ENCODE data around the gene C1GALT1.
A peak's percentile ranks its signal among the peaks of the same experiment; 100 is the strongest.
"Not testable (repeated sequence)": the region's sequence is repeated elsewhere in the genome, so short reads cannot be mapped to it uniquely, and the experiment has no call there.

Gene C1GALT1

GRCh38 chr7:7182156-7183060 lies at the start of gene C1GALT1:
Gene C1GALT1 (plus strand): TSS chr7:7182544. CDS start chr7:7234320, 51,776 bp downstream.
- peak; percentile 98 for DNase-seq

DNA sequence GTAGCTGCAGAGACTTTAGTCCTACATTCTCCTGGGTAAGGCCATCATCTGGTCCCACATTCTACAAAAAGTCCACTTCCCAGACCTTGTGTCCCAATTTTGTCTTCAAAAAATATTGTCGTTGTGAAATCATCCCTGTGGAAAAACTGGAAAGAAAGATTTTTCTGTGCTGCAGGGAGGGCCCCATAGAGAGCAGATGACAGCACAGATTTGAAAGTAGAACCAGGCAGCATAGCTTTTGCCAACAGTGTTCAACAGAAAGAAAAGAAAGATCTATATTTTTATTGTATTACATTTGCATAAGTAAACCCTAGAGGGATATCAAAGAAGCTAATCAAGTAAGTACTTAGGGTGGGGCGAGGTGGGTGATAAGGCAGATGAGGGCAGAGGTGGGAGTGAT lies 48.3 kb upstream of the C1GALT1 start:
- no peak for DNase-seq

DNA sequence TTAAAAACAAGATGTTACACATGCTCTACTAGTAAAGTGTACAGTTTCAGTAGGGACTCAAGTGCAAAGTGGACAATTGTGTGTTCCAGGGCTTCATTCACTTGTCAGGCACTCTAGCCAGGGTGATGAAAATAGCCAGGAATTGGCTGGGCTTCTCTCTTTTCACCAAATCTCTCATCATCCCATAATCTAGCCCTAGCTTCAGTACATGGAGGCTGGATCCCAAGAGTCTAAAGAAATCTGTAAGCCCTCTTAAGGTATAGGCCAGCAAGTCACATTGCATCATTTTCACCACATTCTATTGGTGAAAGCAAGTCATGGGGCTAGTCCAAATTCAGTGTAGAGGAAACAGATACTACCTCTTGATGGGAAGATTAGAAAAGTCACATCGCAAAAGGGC lies 47.3 kb upstream of the C1GALT1 start:
- no peak for DNase-seq

GRCh38 chr7:7135924-7136323 lies 46.4 kb upstream of the C1GALT1 start:
- DNase-seq, result not testable (repeated sequence)

- DNase-seq, result peak; percentile 45
Measured at GRCh38 chr7:7136466-7137381, 45.6 kb upstream of the C1GALT1 start.

DNA sequence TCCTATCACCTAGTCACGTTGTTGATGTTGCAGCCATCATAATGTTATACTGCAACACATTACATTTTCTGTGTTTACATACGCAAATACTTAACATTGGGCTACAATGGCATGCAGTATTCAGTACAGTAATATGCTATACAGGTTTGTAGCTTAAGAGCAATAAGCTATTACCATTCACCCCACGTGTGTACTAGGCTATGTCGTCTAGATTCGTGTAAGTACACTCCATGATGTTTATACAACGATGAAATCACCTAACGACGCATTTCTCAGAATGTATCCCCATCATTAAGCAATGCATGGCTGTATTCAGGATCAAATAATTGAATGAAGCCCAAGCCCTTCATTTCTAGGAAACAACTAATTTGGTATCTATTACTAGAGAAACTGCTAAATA lies 43.4 kb upstream of the C1GALT1 start:
- peak; percentile 91 for DNase-seq

- DNase-seq, result not testable (repeated sequence)
Measured at GRCh38 chr7:7143404-7143803, 38.9 kb upstream of the C1GALT1 start.

DNA sequence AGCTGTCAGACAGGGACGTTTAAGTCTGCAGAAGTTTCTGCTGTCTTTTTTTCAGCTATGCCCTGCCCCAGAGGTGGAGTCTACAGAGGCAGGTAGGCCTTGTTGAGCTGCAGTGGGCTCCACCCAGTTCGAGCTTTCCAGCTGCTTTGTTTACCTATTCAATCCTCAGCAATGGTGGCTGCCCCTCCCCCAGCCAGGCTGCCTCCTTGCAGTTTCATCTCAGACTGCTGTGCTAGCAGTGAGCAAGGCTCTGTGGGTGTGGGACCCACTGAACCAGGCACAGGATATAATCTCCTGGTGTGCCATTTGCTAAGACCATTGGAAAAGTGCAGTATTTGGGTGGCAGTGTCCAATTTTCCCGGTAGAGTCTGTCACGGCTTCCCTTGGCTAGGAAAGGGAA lies 37.2 kb upstream of the C1GALT1 start:
- not testable (repeated sequence) for DNase-seq

GRCh38 chr7:7146837-7147236 lies 35.5 kb upstream of the C1GALT1 start:
- no peak for DNase-seq

- DNase-seq, result no peak
Measured at GRCh38 chr7:7148798-7149481, 33.4 kb upstream of the C1GALT1 start.

DNA sequence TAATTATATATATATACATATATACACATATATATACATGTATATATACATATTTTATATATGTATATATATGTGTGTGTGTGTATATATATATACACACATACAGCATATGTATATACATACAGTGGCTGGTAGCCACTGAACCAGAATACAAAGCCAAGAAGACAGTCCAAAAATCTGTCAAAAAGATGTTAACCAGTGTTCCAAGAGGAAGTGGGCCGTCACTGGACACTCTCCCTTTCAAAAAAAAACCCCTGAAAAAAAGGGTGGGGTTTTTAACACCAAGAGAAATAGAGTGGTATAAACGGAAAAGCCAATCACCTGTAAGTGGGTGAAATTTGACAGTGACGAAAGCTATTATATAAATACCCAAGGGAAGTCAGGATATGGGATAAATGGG lies 31.1 kb upstream of the C1GALT1 start:
- DNase-seq, result no peak

GRCh38 chr7:7151865-7152264 lies 30.5 kb upstream of the C1GALT1 start:
- DNase-seq, result no peak

DNA sequence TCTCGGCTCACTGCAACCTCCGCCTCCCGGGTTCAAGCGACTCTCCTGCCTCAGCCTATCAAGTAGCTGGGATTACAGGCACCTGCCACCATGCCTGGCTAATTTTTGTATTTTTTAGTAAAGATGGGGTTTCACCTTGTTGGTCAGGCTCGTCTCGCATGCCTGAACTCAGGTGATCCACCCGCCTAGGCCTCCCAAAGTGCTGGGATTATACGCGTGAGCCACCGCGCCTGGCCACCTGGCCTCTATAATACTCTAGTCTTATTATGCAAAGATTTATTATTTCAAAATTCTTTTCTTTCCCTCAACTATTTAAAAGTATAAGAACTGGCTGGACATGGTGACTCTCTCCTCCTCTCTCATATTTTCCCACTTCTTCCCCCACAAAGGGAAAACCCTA lies 30.0 kb upstream of the C1GALT1 start:
- no peak for DNase-seq

GRCh38 chr7:7154355-7154754 lies 28.0 kb upstream of the C1GALT1 start:
- not testable (repeated sequence) for DNase-seq

DNA sequence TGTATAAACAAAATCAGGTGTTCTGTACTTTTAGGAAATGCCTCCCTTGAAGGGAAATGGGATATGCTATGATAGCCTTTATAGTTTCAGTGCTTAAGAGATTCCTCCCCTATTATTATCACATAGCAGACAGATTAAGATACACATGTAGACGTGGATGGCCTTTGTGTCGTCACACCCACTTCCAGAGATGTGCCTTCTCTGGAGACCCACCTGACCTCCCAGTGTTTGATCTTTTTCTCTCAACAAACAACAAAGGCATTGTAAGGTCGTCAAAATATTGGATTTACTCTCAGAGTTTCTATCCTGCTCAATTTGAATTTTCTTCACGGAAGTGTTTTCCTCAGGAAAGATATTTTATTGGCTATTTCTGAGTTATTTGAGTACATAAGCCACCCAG lies 25.7 kb upstream of the C1GALT1 start:
- no peak for DNase-seq

GRCh38 chr7:7157177-7157886 lies 25.0 kb upstream of the C1GALT1 start:
- DNase-seq, result no peak

DNA sequence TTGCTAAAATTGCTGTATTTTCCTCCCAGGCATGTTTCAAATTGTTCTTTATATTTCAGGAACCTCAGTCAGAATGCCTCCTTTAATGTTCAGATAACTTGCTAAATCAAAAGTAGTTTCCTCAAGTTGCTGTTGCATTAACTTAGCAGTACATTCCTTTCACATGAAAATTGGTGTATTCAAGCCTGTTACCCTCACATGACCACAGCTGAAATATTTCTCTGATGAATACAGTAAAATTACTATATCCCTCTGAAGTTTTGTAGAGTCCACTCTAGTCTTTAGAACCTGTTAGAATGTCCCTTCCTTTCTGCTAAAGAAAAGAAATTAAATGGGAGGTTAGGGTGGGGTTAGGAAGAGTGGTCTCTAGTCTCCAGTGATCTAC lies 24.5 kb upstream of the C1GALT1 start:
- no peak for DNase-seq

GRCh38 chr7:7159063-7159658 lies 23.2 kb upstream of the C1GALT1 start:
- DNase-seq, result no peak

GRCh38 chr7:7164591-7164990 lies 17.8 kb upstream of the C1GALT1 start:
- DNase-seq, result no peak

- DNase-seq, result no peak
Measured at GRCh38 chr7:7165372-7165771, 17.0 kb upstream of the C1GALT1 start.

GRCh38 chr7:7166318-7166717 lies 16.0 kb upstream of the C1GALT1 start:
- no peak for DNase-seq

- DNase-seq, result no peak
Measured at GRCh38 chr7:7169296-7169695, 13.0 kb upstream of the C1GALT1 start.
